ENCODE results near the gene MAML2. TPM values are rescaled to one million over a fixed set of nuclear protein-coding genes. Genes with fewer than 3 reads are reported as not detected.

MAML2 gene
- total and polyA plus RNA-seq, 2 of the 8 experiments (the other 6 are each of a cell fraction or from before 2014, with no cell fraction given): 3.8 to 6.6 TPM

DNA sequence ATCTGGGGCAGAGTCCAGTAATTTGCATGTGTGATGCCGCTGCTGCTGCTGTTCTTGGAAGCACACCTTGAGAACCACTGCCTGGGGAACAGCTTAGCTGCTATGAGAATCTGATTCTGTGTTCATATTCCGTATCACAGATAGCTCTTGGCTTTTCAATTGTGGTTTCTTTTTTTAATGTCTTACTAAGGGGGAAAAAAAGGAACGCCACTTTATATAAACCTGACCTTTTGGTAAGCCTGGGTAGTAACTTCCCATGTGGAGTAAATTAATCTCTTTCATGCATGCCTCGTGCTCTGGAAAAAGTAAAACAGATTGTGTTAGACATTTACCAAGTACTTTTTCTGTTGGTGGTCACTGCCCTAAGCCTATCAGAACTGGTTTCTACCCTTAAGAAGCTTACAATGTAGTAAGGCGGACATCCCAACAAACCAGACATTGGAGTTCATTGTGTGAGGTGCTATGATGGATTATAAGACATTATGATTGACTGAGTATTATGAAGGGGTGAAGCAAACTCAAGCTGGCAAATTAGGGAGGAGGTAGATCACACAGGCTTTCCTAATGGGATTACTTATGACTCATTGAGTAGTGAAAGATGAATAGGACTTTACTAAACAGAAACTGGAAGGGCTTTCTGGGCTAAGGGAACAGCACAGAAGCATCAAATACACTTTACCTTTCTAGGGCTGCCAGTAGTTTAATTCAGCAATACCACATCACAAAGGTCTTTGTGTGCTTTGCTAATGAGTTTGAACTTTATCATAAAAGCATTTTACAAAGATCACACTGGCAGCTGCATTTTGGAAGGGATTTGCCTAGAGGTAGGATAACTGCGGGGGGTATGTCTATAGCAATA lies 64.7 kb downstream of the MAML2 start (continued):
- TF ChIP-seq, protein P1, sequence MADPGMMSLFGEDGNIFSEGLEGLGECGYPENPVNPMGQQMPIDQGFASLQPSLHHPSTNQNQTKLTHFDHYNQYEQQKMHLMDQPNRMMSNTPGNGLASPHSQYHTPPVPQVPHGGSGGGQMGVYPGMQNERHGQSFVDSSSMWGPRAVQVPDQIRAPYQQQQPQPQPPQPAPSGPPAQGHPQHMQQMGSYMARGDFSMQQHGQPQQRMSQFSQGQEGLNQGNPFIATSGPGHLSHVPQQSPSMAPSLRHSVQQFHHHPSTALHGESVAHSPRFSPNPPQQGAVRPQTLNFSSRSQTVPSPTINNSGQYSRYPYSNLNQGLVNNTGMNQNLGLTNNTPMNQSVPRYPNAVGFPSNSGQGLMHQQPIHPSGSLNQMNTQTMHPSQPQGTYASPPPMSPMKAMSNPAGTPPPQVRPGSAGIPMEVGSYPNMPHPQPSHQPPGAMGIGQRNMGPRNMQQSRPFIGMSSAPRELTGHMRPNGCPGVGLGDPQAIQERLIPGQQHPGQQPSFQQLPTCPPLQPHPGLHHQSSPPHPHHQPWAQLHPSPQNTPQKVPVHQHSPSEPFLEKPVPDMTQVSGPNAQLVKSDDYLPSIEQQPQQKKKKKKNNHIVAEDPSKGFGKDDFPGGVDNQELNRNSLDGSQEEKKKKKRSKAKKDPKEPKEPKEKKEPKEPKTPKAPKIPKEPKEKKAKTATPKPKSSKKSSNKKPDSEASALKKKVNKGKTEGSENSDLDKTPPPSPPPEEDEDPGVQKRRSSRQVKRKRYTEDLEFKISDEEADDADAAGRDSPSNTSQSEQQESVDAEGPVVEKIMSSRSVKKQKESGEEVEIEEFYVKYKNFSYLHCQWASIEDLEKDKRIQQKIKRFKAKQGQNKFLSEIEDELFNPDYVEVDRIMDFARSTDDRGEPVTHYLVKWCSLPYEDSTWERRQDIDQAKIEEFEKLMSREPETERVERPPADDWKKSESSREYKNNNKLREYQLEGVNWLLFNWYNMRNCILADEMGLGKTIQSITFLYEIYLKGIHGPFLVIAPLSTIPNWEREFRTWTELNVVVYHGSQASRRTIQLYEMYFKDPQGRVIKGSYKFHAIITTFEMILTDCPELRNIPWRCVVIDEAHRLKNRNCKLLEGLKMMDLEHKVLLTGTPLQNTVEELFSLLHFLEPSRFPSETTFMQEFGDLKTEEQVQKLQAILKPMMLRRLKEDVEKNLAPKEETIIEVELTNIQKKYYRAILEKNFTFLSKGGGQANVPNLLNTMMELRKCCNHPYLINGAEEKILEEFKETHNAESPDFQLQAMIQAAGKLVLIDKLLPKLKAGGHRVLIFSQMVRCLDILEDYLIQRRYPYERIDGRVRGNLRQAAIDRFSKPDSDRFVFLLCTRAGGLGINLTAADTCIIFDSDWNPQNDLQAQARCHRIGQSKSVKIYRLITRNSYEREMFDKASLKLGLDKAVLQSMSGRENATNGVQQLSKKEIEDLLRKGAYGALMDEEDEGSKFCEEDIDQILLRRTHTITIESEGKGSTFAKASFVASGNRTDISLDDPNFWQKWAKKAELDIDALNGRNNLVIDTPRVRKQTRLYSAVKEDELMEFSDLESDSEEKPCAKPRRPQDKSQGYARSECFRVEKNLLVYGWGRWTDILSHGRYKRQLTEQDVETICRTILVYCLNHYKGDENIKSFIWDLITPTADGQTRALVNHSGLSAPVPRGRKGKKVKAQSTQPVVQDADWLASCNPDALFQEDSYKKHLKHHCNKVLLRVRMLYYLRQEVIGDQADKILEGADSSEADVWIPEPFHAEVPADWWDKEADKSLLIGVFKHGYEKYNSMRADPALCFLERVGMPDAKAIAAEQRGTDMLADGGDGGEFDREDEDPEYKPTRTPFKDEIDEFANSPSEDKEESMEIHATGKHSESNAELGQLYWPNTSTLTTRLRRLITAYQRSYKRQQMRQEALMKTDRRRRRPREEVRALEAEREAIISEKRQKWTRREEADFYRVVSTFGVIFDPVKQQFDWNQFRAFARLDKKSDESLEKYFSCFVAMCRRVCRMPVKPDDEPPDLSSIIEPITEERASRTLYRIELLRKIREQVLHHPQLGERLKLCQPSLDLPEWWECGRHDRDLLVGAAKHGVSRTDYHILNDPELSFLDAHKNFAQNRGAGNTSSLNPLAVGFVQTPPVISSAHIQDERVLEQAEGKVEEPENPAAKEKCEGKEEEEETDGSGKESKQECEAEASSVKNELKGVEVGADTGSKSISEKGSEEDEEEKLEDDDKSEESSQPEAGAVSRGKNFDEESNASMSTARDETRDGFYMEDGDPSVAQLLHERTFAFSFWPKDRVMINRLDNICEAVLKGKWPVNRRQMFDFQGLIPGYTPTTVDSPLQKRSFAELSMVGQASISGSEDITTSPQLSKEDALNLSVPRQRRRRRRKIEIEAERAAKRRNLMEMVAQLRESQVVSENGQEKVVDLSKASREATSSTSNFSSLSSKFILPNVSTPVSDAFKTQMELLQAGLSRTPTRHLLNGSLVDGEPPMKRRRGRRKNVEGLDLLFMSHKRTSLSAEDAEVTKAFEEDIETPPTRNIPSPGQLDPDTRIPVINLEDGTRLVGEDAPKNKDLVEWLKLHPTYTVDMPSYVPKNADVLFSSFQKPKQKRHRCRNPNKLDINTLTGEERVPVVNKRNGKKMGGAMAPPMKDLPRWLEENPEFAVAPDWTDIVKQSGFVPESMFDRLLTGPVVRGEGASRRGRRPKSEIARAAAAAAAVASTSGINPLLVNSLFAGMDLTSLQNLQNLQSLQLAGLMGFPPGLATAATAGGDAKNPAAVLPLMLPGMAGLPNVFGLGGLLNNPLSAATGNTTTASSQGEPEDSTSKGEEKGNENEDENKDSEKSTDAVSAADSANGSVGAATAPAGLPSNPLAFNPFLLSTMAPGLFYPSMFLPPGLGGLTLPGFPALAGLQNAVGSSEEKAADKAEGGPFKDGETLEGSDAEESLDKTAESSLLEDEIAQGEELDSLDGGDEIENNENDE (IDR thresholded peaks at IDR 0.05; ENCODE audit: insufficient replicate concordance, low read length): no peak
- no peak for TF ChIP-seq TBP (IDR thresholded peaks at IDR 0.05; ENCODE audit: low read depth, low read length)
- TF ChIP-seq SIX5 (IDR thresholded peaks at IDR 0.05; ENCODE audit: low read depth, low read length): no peak
- no peak for TF ChIP-seq JUND (IDR thresholded peaks at IDR 0.05; ENCODE audit: low read length)
